Natural killer cell (primary cell): ENCODE results near the gene KSR2. TPM values are rescaled to one million over a fixed set of nuclear protein-coding genes. Genes with fewer than 3 reads are reported as not detected.

Experiments
- ATAC-seq, 3 donors: fragments of 150-1000 bp in 2 of 3; fragments of 200-7000 bp in 1 of 3; cut with Tn5 transposase; 1 replicate in 1 of 3; 2 replicates in 2 of 3; pipeline ENCODE4 v1.10.0; 2021; ENCODE audit warnings: mild to moderate bottlenecking in 2 of 3, moderate library complexity in 2 of 3
- DNase-seq, 2 donors: peaks; one replicate each; pipeline versions ENCODE4 v3.0.0 to v3.0.0-alpha.2; 2013 to 2021; ENCODE audit warnings: mixed read lengths in 1 of 2
- H3K27ac ChIP-seq: one replicate; pipeline ENCODE4 v1.5.1; 2013; ENCODE audit warnings: mild to moderate bottlenecking, low read length
- H3K27me3 ChIP-seq: one replicate; pipeline ENCODE4 v1.6.1; 2013; ENCODE audit warnings: low read length; ENCODE audit not compliant: control insufficient read depth, insufficient read depth
- H3K36me3 ChIP-seq: one replicate; pipeline ENCODE4 v1.6.1; 2013; ENCODE audit warnings: low read length; ENCODE audit not compliant: control insufficient read depth, insufficient read depth
- H3K4me1 ChIP-seq: one replicate; pipeline ENCODE4 v1.6.1; 2013; ENCODE audit warnings: low read length; ENCODE audit not compliant: control insufficient read depth, insufficient read depth
- H3K4me3 ChIP-seq: one replicate; pipeline ENCODE4 v1.5.1; 2013; ENCODE audit warnings: low read length
- H3K9me3 ChIP-seq: one replicate; pipeline ENCODE4 v1.6.1; 2013; ENCODE audit warnings: low read length; ENCODE audit not compliant: control insufficient read depth, insufficient read depth
- H3K27ac Mint-ChIP-seq, 2 donors: one replicate each; pipeline ENCODE4 v1.8.0; 2022; ENCODE audit warnings: mild to moderate bottlenecking in 2 of 2, mixed read lengths in 2 of 2, moderate library complexity in 1 of 2
- H3K27me3 Mint-ChIP-seq, 2 donors: one replicate each; pipeline ENCODE4 v1.8.0; 2022; ENCODE audit warnings: low read depth in 2 of 2, mixed read lengths in 2 of 2
- H3K36me3 Mint-ChIP-seq: one replicate; pipeline ENCODE4 v1.8.0; 2022; ENCODE audit warnings: mixed read lengths
- H3K4me1 Mint-ChIP-seq, 2 donors: one replicate each; pipeline ENCODE4 v1.8.0; 2022; ENCODE audit warnings: mixed read lengths in 2 of 2
- H3K4me3 Mint-ChIP-seq: one replicate; pipeline ENCODE4 v1.8.0; 2022; ENCODE audit warnings: mild to moderate bottlenecking, moderate library complexity, mixed read lengths
- H3K9me3 Mint-ChIP-seq, 2 donors: one replicate each; pipeline ENCODE4 v1.8.0; 2022; ENCODE audit warnings: mixed read lengths in 2 of 2
- CTCF ChIP-seq: fragments of 200-600 bp; IDR thresholded peaks from one replicate; pipeline ENCODE4 v1.8.0; 2022; ENCODE audit warnings: antibody characterized with exemption
- WGBS: methylation state at CpG from one replicate; pipeline ENCODE4 v1.1.7; 2013; ENCODE audit warnings: missing lambda C conversion rate; ENCODE audit not compliant: insufficient coverage; 5-methylcytosine and 5-hydroxymethylcytosine counted together
- intact Hi-C: fragments of 100-400 bp; cut with micrococcal nuclease; formaldehyde crosslinking; loops from one replicate; pipeline ENCODE4 v1.14.2; 2022
- total RNA-seq, 4 donors: library from RNA; stranded (reverse); fragments of 120-200 nt in 1 of 4; gene quantifications; one replicate each; pipeline versions ENCODE4 v1.2.3 to v1.2.4, GENCODE V29; 2013 to 2022

KSR2 gene
- total RNA-seq, 3 donors from 2014 or later (not counting 1 experiment from before 2014, with no cell fraction given) = not detected

- ATAC-seq (peak; percentile 60 to 85 (median 76)), DNase-seq (peak; percentile 55 to 80)
- no peak overlapping the region for H3K27ac ChIP-seq
- intact Hi-C loops = loop anchor here (2.0 to 5.0 kb wide), 2 partner anchors 470 to 625 kb away; no protein-coding TSS in a partner anchor
- no peaks in the 10 kb centered on the region for H3K36me3 ChIP-seq
- Mint-ChIP-seq H3K9me3 (no peaks in the 10 kb centered on the region), H3K36me3 (no peaks in the 10 kb centered on the region), H3K27me3 (peaks cover 6 to 13% of the 10 kb centered on the region in 2 donors), H3K4me3 (no peak overlapping the region), H3K27ac (no peak overlapping the region), H3K4me1 (peaks cover 5 to 9% of the 10 kb centered on the region in 2 donors)
- TF ChIP-seq CTCF = peak; percentile 82
- no peaks in the 10 kb centered on the region for H3K27me3 ChIP-seq
- 12% methylated on average over 21 of the region's 22 CpGs for whole genome bisulfite sequencing
- H3K4me1 ChIP-seq = peaks cover 4% of the 10 kb centered on the region
- H3K4me3 ChIP-seq = no peak overlapping the region
- no peaks in the 10 kb centered on the region for H3K9me3 ChIP-seq
These were observed 131.6 kb downstream of the KSR2 start for GRCh38 chr12:117836999-117837736.

- no peak overlapping the region for H3K27ac Mint-ChIP-seq
- whole genome bisulfite sequencing = 86% methylated on average over 9 of the region's 9 CpGs
- Histone ChIP-seq H3K4me1 (peaks cover 4% of the 10 kb centered on the region), H3K36me3 (no peaks in the 10 kb centered on the region), H3K9me3 (no peaks in the 10 kb centered on the region), H3K27me3 (no peaks in the 10 kb centered on the region), H3K4me3 (no peak overlapping the region), H3K27ac (no peak overlapping the region)
- peaks cover 6 to 9% of the 10 kb centered on the region in 2 donors for H3K27me3 Mint-ChIP-seq
- intact Hi-C loops = loop anchor here (2.0 to 5.0 kb wide), 2 partner anchors 470 to 624 kb away; no protein-coding TSS in a partner anchor
- peaks cover 5 to 9% of the 10 kb centered on the region in 2 donors for H3K4me1 Mint-ChIP-seq
- no peak overlapping the region for H3K4me3 Mint-ChIP-seq
- ATAC-seq = no peak
- no peak for TF ChIP-seq CTCF
- H3K36me3 Mint-ChIP-seq = no peaks in the 10 kb centered on the region
- DNase-seq = no peak
- no peaks in the 10 kb centered on the region for H3K9me3 Mint-ChIP-seq
These were observed 132.3 kb downstream of the KSR2 start for GRCh38 chr12:117836476-117836875.

GRCh38 chr12:117835156-117835555 lies 133.6 kb downstream of the KSR2 start:
- no peak overlapping the region for H3K4me3 Mint-ChIP-seq
- 74% methylated on average over 7 of the region's 7 CpGs for WGBS
- no peak for TF ChIP-seq CTCF
- peaks cover 5 to 9% of the 10 kb centered on the region in 2 donors for H3K4me1 Mint-ChIP-seq
- Histone ChIP-seq H3K27ac (no peak overlapping the region), H3K4me1 (peaks cover 4% of the 10 kb centered on the region), H3K27me3 (no peaks in the 10 kb centered on the region), H3K9me3 (no peaks in the 10 kb centered on the region), H3K36me3 (no peaks in the 10 kb centered on the region), H3K4me3 (no peak overlapping the region)
- no peak for DNase-seq
- intact Hi-C loops = loop anchor here (5.0 kb wide), 1 partner anchor 623 kb away; no protein-coding TSS in a partner anchor
- no peak for ATAC-seq
- no peaks in the 10 kb centered on the region for H3K9me3 Mint-ChIP-seq
- no peaks in the 10 kb centered on the region for H3K36me3 Mint-ChIP-seq
- H3K27me3 Mint-ChIP-seq = peaks cover 9 to 14% of the 10 kb centered on the region in 2 donors
- no peak overlapping the region for H3K27ac Mint-ChIP-seq
